Measurements from ENCODE around the gene URAD.
"Not testable (repeated sequence)": the region's sequence is repeated elsewhere in the genome, so short reads cannot be mapped to it uniquely, and the experiment has no call there.

Gene URAD

GRCh38 chr13:27969866-27970229, 18.6 kb downstream of the URAD start:
- DNase-seq: no peak

GRCh38 chr13:27969082-27969865, 19.2 kb downstream of the URAD start, which contains the start of gene CDX2:
TSS of gene CDX2 (minus strand) at chr13:27969315. CDS start at chr13:27969006, 309 bp downstream.
- no peak for DNase-seq

GRCh38 chr13:27968316-27969081, 20.0 kb downstream of the URAD start:
- no peak for DNase-seq

- no peak for DNase-seq
Measured at GRCh38 chr13:27967736-27968315, 20.7 kb downstream of the URAD start.

GRCh38 chr13:27967203-27967735, 21.2 kb downstream of the URAD start:
- DNase-seq: no peak

GRCh38 chr13:27966641-27967202, 21.8 kb downstream of the URAD start:
- no peak for DNase-seq

- DNase-seq: no peak
Measured at GRCh38 chr13:27965740-27966640, 22.5 kb downstream of the URAD start.

- no peak for DNase-seq
Measured at GRCh38 chr13:27965343-27965739, 23.2 kb downstream of the URAD start.

GRCh38 chr13:27964741-27965323, 23.7 kb downstream of the URAD start:
- no peak for DNase-seq

GRCh38 chr13:27964206-27964605, 24.3 kb downstream of the URAD start:
- not testable (repeated sequence) for DNase-seq

- no peak for DNase-seq
Measured at GRCh38 chr13:27963491-27963890, 25.0 kb downstream of the URAD start.

- no peak for DNase-seq
Measured at GRCh38 chr13:27962982-27963381, 25.5 kb downstream of the URAD start.

GRCh38 chr13:27962128-27962841, 26.2 kb downstream of the URAD start:
- no peak for DNase-seq

GRCh38 chr13:27961227-27962085, 27.0 kb downstream of the URAD start:
- DNase-seq: no peak

- DNase-seq: peak; percentile 53 to 59
Measured at GRCh38 chr13:27960362-27961226, 27.9 kb downstream of the URAD start.

GRCh38 chr13:27959976-27960361, 28.5 kb downstream of the URAD start:
- no peak for DNase-seq

- no peak for DNase-seq
Measured at GRCh38 chr13:27956576-27957300, 31.8 kb downstream of the URAD start.

GRCh38 chr13:27955014-27955591, 33.4 kb downstream of the URAD start:
- no peak for DNase-seq

All from activated CD4-positive, alpha-beta T cell treated with anti-CD3 and anti-CD28 coated beads, Interleukin-2, amount 50 U/mL, for 48 hours (primary cell).